Fibroblast of lung (primary cell): ENCODE data around the gene NSMCE3.

Source experiments
- CTCF ChIP-seq, 2 donors: IDR thresholded peaks in 1 of 2; conservative IDR thresholded peaks in 1 of 2; 1 replicate in 1 of 2; 2 replicates in 1 of 2; pipeline ENCODE4 v1.5.1; 2011 to 2012; ENCODE audit warnings: low read length in 2 of 2, control low read depth in 1 of 2, inconsistent platforms in 1 of 2, low read depth in 1 of 2, mild to moderate bottlenecking in 1 of 2
- EZH2 ChIP-seq: IDR thresholded peaks from 2 replicates; pipeline ENCODE4 v1.5.1; 2012; ENCODE audit warnings: low read length, control low read depth, mild to moderate bottlenecking; ENCODE audit errors: missing control alignments

- TF ChIP-seq CTCF (conservative IDR thresholded peaks at IDR 0.05 in 1 of 2, IDR thresholded peaks at IDR 0.05 in 1 of 2; ENCODE audit: low read depth in 1 of 2, low read length in 2 of 2), result no peak
- no peak for TF ChIP-seq EZH2
Observed at GRCh38 chr15:29291067-29291845, 21.6 kb upstream of the NSMCE3 start.
